Ovary (tissue), 9 donors: ENCODE results near the gene POU2F3. TPM values are rescaled to one million over a fixed set of nuclear protein-coding genes. Genes with fewer than 3 reads are reported as not detected.

Source experiments
- DNase-seq, 5 donors: peaks; one replicate each; pipeline ENCODE4 v3.0.0-alpha.2; 2019 to 2020
- H3K27ac ChIP-seq, 2 donors: fragments of 200-600 bp; one replicate each; pipeline versions ENCODE4 v1.5.1 to v1.8.0; 2019 to 2022
- H3K27me3 ChIP-seq: fragments of 200-600 bp; one replicate; pipeline ENCODE4 v1.8.0; 2022
- H3K36me3 ChIP-seq: fragments of 200-600 bp; sonication (generic); one replicate; pipeline ENCODE4 v1.5.1; 2019
- H3K4me1 ChIP-seq: one replicate; pipeline ENCODE4 v1.8.1; 2013; ENCODE audit warnings: mild to moderate bottlenecking, moderate library complexity; ENCODE audit not compliant: insufficient read depth
- H3K4me3 ChIP-seq: fragments of 200-600 bp; sonication (generic); one replicate; pipeline ENCODE4 v1.5.1; 2017
- H3K9me3 ChIP-seq, 2 donors: fragments of 200-600 bp in 1 of 2; sonication (generic) in 1 of 2; one replicate each; pipeline versions ENCODE4 v1.5.1 to v1.8.1; 2013 to 2019; ENCODE audit warnings: mild to moderate bottlenecking in 1 of 2, moderate library complexity in 1 of 2
- CTCF ChIP-seq, 3 donors: fragments of 450-650 bp in 2 of 3; fragments of 200-600 bp in 1 of 3; IDR thresholded peaks; one replicate each; pipeline versions ENCODE4 v1.5.1 to v1.8.0; 2016 to 2022; ENCODE audit warnings: antibody characterized with exemption in 3 of 3, mild to moderate bottlenecking in 1 of 3
- EP300 ChIP-seq: sonication (generic); formaldehyde crosslinking; IDR thresholded peaks from one replicate; pipeline ENCODE4 v1.6.1; 2017; ENCODE audit warnings: antibody characterized with exemption
- POLR2A ChIP-seq: fragments of 450-650 bp; IDR thresholded peaks from one replicate; pipeline ENCODE4 v1.6.1; 2017; ENCODE audit warnings: antibody characterized with exemption, mild to moderate bottlenecking, moderate library complexity
- WGBS, 3 donors: extraction: QIAGEN DNeasy Blood & Tissue Kit in 1 of 3; methylation state at CpG; one replicate each; pipeline versions ENCODE4 v1.1.5 to v1.1.7; 2013 to 2017; 5-methylcytosine and 5-hydroxymethylcytosine counted together
- intact Hi-C, 4 donors: fragments of 100-400 bp; cut with DNase I; formaldehyde crosslinking; loops; one replicate each; pipeline versions ENCODE4 v1.11.0 to v1.15.1; 2022 to 2023
- polyA plus RNA-seq, 2 donors: library from polyadenylated mRNA; stranded (reverse); fragments of 200-250 nt in 1 of 2; fragments of 350-450 nt in 1 of 2; fragmentation: Illumina TruSeq in 1 of 2; extraction: RNeasy Lipid Tissue Mini Kit (QIAGEN cat#74804) in 1 of 2; gene quantifications; one replicate each; pipeline ENCODE4 v1.2.3, GENCODE V29; 2013 to 2014
- total RNA-seq, 7 donors: library from RNA; depleted of rRNA in 2 of 7; stranded (reverse); fragments of >200 nt in 2 of 7; fragmentation: NEBNext Ultra II Directional in 3 of 7; extraction: Animal tissue kit (Norgen Biotek cat#: 25700) in 3 of 7; gene quantifications; one replicate each; pipeline versions ENCODE4 v1.1.0 to v1.2.4, GENCODE V29; 2016 to 2023
- donor health status: DM: no; HTN: no; CAD: no; lungs with moderate emphysema.
- donor health status: DM: no; HTN: no; CAD: no.
- donor health status: Bipolar disorder and iron deficiency.
- donor health status: DM: yes; HTN: yes; CAD: no.
- donor health status: DM: no; HTN: no; CAD: no.
- donor health status: DM: yes; HTN: yes; CAD: no.

The POU2F3 gene
- total and polyA plus RNA-seq, 9 donors: 0.05 to 1.0 (median 0.22) TPM; not detected in 2

DNA sequence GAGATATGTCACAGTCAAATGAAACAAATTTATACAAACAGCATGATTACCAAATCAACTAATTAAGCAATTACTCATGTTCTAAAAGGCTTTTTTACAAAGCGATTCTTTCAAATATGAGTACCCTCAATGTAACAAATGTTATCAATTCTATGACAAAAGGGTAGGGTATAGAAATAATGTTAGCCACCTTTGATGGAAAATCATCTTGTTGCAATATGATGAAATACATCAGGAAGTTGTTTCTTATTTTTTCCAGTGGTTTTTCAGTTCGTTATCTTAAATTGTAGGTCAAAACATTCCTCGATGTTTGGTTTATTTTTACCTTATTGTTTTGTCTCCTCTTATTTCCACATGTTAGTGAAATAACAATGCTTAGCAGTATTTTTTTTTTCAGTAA, 102.7 kb downstream of the POU2F3 start:
- Histone ChIP-seq H3K27ac (no peak overlapping the region), H3K4me1 (peaks cover 11% of the 10 kb centered on the region), H3K4me3 (no peak overlapping the region), H3K27me3 (no peaks in the 10 kb centered on the region), H3K36me3 (no peaks in the 10 kb centered on the region), H3K9me3 (no peaks in the 10 kb centered on the region)
- WGBS, 3 donors: 48 to 55% (median 50%) methylated on average over 3 of the region's 3 CpGs
- DNase-seq: no peak
- no peak for TF ChIP-seq EP300
- TF ChIP-seq POLR2A: no peak
- TF ChIP-seq CTCF (IDR thresholded peaks at IDR 0.05): no peak
- intact Hi-C loops: no loop called here

- intact Hi-C loops: no loop called here
- Histone ChIP-seq H3K36me3 (no peaks in the 10 kb centered on the region), H3K4me3 (no peak overlapping the region), H3K9me3 (no peaks in the 10 kb centered on the region), H3K4me1 (peaks cover 11% of the 10 kb centered on the region), H3K27me3 (no peaks in the 10 kb centered on the region), H3K27ac (no peak overlapping the region)
- TF ChIP-seq EP300: no peak
- no peak for TF ChIP-seq POLR2A
- no peak for TF ChIP-seq CTCF (IDR thresholded peaks at IDR 0.05)
- 80 to 96% (median 90%) methylated on average over 2 of the region's 2 CpGs for WGBS, 3 donors
- DNase-seq: no peak
These were observed 103.5 kb downstream of the POU2F3 start for GRCh38 chr11:120343429-120343828.

GRCh38 chr11:120344302-120345004, 104.5 kb downstream of the POU2F3 start:
- intact Hi-C loops: no loop called here
- no peak for DNase-seq
- H3K36me3 ChIP-seq: no peaks in the 10 kb centered on the region
- H3K9me3 ChIP-seq: no peaks in the 10 kb centered on the region
- TF ChIP-seq CTCF (IDR thresholded peaks at IDR 0.05) (no peak), EP300 (no peak), POLR2A (no peak)
- peaks cover 11% of the 10 kb centered on the region for H3K4me1 ChIP-seq
- no peak overlapping the region for H3K27ac ChIP-seq
- H3K4me3 ChIP-seq: no peak overlapping the region
- 70 to 81% (median 77%) methylated on average over 1 of the region's 1 CpG for whole genome bisulfite sequencing, 3 donors
- H3K27me3 ChIP-seq: no peaks in the 10 kb centered on the region

GRCh38 chr11:120346233-120346632, 106.3 kb downstream of the POU2F3 start:
- Histone ChIP-seq H3K27ac (no peak overlapping the region), H3K36me3 (no peaks in the 10 kb centered on the region), H3K4me1 (peaks cover 10% of the 10 kb centered on the region), H3K27me3 (no peaks in the 10 kb centered on the region), H3K9me3 (no peaks in the 10 kb centered on the region), H3K4me3 (no peak overlapping the region)
- no peak for DNase-seq
- TF ChIP-seq CTCF (IDR thresholded peaks at IDR 0.05) (no peak), POLR2A (no peak), EP300 (no peak)
- intact Hi-C loops: no loop called here
- WGBS, 3 donors: 37 to 38% (median 38%) methylated on average over 1 of the region's 1 CpG
